Breast epithelium (tissue), 3 donors: Measurements from ENCODE around the gene DNAJC10.

Experiments used
- CTCF ChIP-seq, 3 donors: fragments of 450-650 bp; IDR thresholded peaks; one replicate each; pipeline ENCODE4 v1.5.1; 2016 to 2017; ENCODE audit warnings: antibody characterized with exemption in 3 of 3, mild to moderate bottlenecking in 3 of 3, moderate library complexity in 3 of 3
- POLR2A ChIP-seq: fragments of 450-650 bp; IDR thresholded peaks from one replicate; pipeline ENCODE4 v1.6.1; 2016; ENCODE audit warnings: antibody characterized with exemption, mild to moderate bottlenecking, moderate library complexity

- TF ChIP-seq CTCF (IDR thresholded peaks at IDR 0.05), result no peak
- no peak for TF ChIP-seq POLR2A
Measured at GRCh38 chr2:182784058-182784706, 68.1 kb downstream of the DNAJC10 start.
